Spleen (tissue), 7 donors: ENCODE data around the gene TTLL8.

Experiments used
- POLR2A ChIP-seq, 3 donors: fragments of 450-650 bp; IDR thresholded peaks; one replicate each; pipeline ENCODE4 v1.5.1; 2017; ENCODE audit warnings: antibody characterized with exemption in 3 of 3, mild to moderate bottlenecking in 1 of 3
- POLR2AphosphoS5 ChIP-seq, 3 donors: sonication (generic); formaldehyde crosslinking; IDR thresholded peaks; one replicate each; pipeline ENCODE4 v1.5.1; 2017; ENCODE audit warnings: antibody characterized with exemption in 3 of 3
- TF ChIP-seq, protein P1 (sequence below), 11 experiments: fragments of 200-600 bp in 7 of 11; fragments of 450-650 bp in 4 of 11; sonication (generic) in 4 of 11; IDR thresholded peaks in 8 of 11; conservative IDR thresholded peaks in 3 of 11; 1 replicate in 7 of 11; 2 replicates in 4 of 11; pipeline versions ENCODE4 v1.4.0 to v1.8.0; 2016 to 2021; ENCODE audit warnings: antibody characterized with exemption in 11 of 11, inconsistent platforms in 4 of 11, mild to moderate bottlenecking in 1 of 11
- donor health status: DM: no; HTN: no; CAD: no; lungs with moderate emphysema.
- donor health status: DM: no; HTN: no; CAD: no.
- donor health status: DM: no; HTN: no; CAD: no.

DNA sequence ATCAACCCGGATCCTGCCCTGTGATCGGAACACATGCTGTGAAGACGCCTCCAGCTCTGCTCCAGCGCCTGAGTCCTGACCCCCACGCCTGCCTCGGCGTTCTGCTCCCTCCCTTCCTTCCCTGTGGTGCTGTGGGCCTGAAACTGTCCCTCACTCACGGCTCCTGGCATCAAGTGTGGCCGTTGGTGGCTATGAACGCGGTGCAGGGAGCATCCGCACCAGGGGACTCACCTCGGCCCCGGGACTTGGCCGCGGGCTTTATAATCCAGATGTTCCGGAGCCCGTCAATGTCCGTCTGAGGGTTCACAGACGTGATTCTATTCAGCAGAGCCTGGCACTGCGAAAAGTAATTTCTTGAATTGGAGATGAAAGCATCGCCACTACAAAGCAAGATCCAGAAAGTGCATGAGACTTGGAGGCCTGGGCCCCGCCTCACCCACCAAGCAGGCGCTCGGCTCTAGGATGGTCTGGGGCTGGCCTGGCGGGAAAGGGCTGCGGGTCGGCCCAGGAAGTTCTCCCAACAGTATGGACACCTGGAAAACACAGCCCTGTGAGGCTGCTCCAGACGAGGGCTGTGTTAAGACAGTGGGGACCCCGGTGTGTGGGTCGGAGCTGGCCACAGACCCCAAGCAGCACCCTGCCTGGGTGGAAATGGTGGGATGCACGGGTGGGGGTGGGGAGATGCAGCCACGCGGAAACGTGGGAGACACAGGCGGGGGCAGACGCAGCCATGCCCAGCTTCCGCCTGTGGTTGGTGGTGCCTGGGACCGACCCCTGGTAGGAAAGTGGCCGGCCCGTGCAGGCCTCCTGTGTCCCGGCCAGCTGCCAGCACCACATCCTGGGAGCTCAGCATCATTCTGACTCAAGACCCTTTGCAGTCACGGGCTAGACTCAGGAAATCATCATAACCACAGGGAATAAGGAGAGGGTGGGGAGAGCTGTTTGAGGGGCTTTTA, 23.7 kb downstream of the TTLL8 start:
- TF ChIP-seq, protein P1, sequence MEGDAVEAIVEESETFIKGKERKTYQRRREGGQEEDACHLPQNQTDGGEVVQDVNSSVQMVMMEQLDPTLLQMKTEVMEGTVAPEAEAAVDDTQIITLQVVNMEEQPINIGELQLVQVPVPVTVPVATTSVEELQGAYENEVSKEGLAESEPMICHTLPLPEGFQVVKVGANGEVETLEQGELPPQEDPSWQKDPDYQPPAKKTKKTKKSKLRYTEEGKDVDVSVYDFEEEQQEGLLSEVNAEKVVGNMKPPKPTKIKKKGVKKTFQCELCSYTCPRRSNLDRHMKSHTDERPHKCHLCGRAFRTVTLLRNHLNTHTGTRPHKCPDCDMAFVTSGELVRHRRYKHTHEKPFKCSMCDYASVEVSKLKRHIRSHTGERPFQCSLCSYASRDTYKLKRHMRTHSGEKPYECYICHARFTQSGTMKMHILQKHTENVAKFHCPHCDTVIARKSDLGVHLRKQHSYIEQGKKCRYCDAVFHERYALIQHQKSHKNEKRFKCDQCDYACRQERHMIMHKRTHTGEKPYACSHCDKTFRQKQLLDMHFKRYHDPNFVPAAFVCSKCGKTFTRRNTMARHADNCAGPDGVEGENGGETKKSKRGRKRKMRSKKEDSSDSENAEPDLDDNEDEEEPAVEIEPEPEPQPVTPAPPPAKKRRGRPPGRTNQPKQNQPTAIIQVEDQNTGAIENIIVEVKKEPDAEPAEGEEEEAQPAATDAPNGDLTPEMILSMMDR (IDR thresholded peaks at IDR 0.05 in 8 of 11, conservative IDR thresholded peaks at IDR 0.05 in 3 of 11): no peak
- TF ChIP-seq POLR2A (IDR thresholded peaks at IDR 0.05): no peak
- no peak for TF ChIP-seq POLR2AphosphoS5 (IDR thresholded peaks at IDR 0.05)
